Stomach (tissue), 9 donors: ENCODE results near the gene RUNX1. TPM values are rescaled to one million over a fixed set of nuclear protein-coding genes. Genes with fewer than 3 reads are reported as not detected.

ENCODE experiments used
- DNase-seq, 2 donors: peaks; one replicate each; pipeline versions ENCODE4 v3.0.0 to v3.0.0-alpha.2; 2013 to 2019
- H3K27ac ChIP-seq, 5 donors: fragments of 200-600 bp in 4 of 5; sonication (generic) in 4 of 5; one replicate each; pipeline ENCODE4 v1.5.1; 2013 to 2019; ENCODE audit warnings: mild to moderate bottlenecking in 1 of 5, moderate library complexity in 1 of 5
- H3K27me3 ChIP-seq, 3 donors: fragments of 200-600 bp; sonication (generic); one replicate each; pipeline ENCODE4 v1.5.1; 2017 to 2019; ENCODE audit warnings: mixed run types in 1 of 3
- H3K36me3 ChIP-seq, 4 donors: fragments of 200-600 bp; sonication (generic); 1 replicate in 3 of 4; 2 replicates in 1 of 4; pipeline ENCODE4 v1.5.1; 2016 to 2019
- H3K4me1 ChIP-seq, 4 donors: fragments of 200-600 bp; sonication (generic); one replicate each; pipeline ENCODE4 v1.5.1; 2016 to 2019
- H3K4me3 ChIP-seq, 4 donors: fragments of 200-600 bp; sonication (generic) in 3 of 4; one replicate each; pipeline ENCODE4 v1.5.1; 2016 to 2019; ENCODE audit warnings: mild to moderate bottlenecking in 1 of 4
- H3K9me3 ChIP-seq, 4 donors: fragments of 200-600 bp; sonication (generic); one replicate each; pipeline ENCODE4 v1.5.1; 2016 to 2019
- CTCF ChIP-seq, 7 experiments: fragments of 450-650 bp in 4 of 7; fragments of 200-600 bp in 3 of 7; sonication (generic) in 3 of 7; IDR thresholded peaks; one replicate each; pipeline ENCODE4 v1.5.1; 2016 to 2019; ENCODE audit warnings: antibody characterized with exemption in 7 of 7, control low read depth in 2 of 7, mild to moderate bottlenecking in 1 of 7
- EP300 ChIP-seq: sonication (generic); formaldehyde crosslinking; IDR thresholded peaks from one replicate; pipeline ENCODE4 v1.6.1; 2017; ENCODE audit warnings: antibody characterized with exemption
- POLR2A ChIP-seq, 4 donors: fragments of 450-650 bp; IDR thresholded peaks; one replicate each; pipeline ENCODE4 v1.6.1; 2016; ENCODE audit warnings: antibody characterized with exemption in 4 of 4, control low read depth in 2 of 4, mild to moderate bottlenecking in 1 of 4, moderate library complexity in 1 of 4
- POLR2AphosphoS5 ChIP-seq, 3 donors: sonication (generic); formaldehyde crosslinking; IDR thresholded peaks; one replicate each; pipeline ENCODE4 v1.6.1; 2016; ENCODE audit warnings: antibody characterized with exemption in 3 of 3
- WGBS, 5 donors: extraction: QIAGEN DNeasy Blood & Tissue Kit in 3 of 5; methylation state at CpG; one replicate each; pipeline versions ENCODE4 v1.1.5 to v1.1.7; 2013 to 2018; 5-methylcytosine and 5-hydroxymethylcytosine counted together
- intact Hi-C: fragments of 100-400 bp; cut with DNase I; formaldehyde crosslinking; loops from one replicate; pipeline ENCODE4 v1.15.1; 2023; ENCODE audit warnings: low total_unique reads
- polyA plus RNA-seq, 3 donors: library from polyadenylated mRNA; stranded (reverse); fragments of 200-250 nt; gene quantifications; one replicate each; pipeline ENCODE4 v1.2.3, GENCODE V29; 2013
- total RNA-seq, 5 donors: library from RNA; depleted of rRNA; stranded (reverse); fragments of >200 nt; gene quantifications; one replicate each; pipeline versions ENCODE4 v1.1.0 to v1.2.3, GENCODE V29; 2014 to 2016
- donor health status: healthy with polysubstance abuse.
- donor health status: Bipolar disorder and iron deficiency.
- donor health status: healthy.

RUNX1 gene
- total and polyA plus RNA-seq, 8 donors = 8.0 to 213 (median 40.0) TPM

DNA sequence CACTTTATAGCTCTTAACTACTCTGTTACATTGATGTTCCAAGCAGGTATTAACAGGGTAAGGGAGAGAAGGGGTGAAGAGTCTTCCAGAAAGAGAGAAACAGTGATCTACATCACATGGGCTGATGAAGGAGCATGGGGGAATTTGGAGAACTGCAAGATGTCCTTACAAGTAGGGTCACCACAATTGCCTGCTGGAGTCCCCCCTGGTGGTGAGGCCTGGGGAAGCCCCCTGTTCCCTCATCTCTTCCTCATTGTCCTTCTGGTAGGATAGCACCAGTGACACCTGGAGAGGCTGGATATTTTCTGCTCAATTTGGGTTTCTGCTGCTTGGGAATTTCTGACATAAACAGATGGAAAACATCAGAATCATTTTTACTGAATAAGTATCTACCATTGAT, 126.6 kb downstream of the RUNX1 start:
- Histone ChIP-seq H3K4me1 (no peaks in the 10 kb centered on the region), H3K27me3 (no peaks in the 10 kb centered on the region), H3K9me3 (no peaks in the 10 kb centered on the region), H3K27ac (no peak overlapping the region), H3K36me3 (no peaks in the 10 kb centered on the region), H3K4me3 (no peak overlapping the region)
- TF ChIP-seq CTCF (IDR thresholded peaks at IDR 0.05) (no peak), EP300 (no peak), POLR2AphosphoS5 (IDR thresholded peaks at IDR 0.05) (no peak), POLR2A (IDR thresholded peaks at IDR 0.05) (no peak)
- DNase-seq = no peak
- intact Hi-C loops = no loop called here

DNA sequence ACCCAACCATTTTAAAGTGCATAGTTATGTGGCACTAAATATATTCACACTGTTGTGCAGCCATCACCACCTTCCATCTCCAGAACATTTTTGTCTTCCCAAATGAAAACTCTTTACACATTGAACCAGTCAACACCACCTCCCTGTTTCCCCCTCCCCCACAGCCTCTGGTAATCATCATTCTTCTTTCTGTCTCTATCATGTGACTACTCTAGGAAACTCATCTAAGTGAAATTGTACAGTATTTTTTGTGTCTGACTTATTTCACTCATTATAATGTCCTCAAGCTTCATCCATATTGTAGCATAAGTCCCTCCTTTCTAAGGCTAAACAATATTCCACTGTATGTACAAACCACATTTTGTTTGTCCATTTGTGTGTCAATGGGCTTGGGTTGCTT, 128.0 kb downstream of the RUNX1 start:
- Histone ChIP-seq H3K36me3 (no peaks in the 10 kb centered on the region), H3K4me1 (no peaks in the 10 kb centered on the region), H3K27me3 (no peaks in the 10 kb centered on the region), H3K9me3 (no peaks in the 10 kb centered on the region), H3K4me3 (no peak overlapping the region), H3K27ac (no peak overlapping the region)
- no peak for TF ChIP-seq CTCF (IDR thresholded peaks at IDR 0.05)
- TF ChIP-seq POLR2AphosphoS5 (IDR thresholded peaks at IDR 0.05) = no peak
- no peak for TF ChIP-seq POLR2A (IDR thresholded peaks at IDR 0.05)
- no peak for TF ChIP-seq EP300
- intact Hi-C loops = no loop called here
- DNase-seq = no peak

- intact Hi-C loops = no loop called here
- WGBS, 5 donors = 63 to 73% (median 69%) methylated on average over 6 of the region's 6 CpGs
Measured at GRCh38 chr21:34919406-34919805, 129.7 kb downstream of the RUNX1 start.

DNA sequence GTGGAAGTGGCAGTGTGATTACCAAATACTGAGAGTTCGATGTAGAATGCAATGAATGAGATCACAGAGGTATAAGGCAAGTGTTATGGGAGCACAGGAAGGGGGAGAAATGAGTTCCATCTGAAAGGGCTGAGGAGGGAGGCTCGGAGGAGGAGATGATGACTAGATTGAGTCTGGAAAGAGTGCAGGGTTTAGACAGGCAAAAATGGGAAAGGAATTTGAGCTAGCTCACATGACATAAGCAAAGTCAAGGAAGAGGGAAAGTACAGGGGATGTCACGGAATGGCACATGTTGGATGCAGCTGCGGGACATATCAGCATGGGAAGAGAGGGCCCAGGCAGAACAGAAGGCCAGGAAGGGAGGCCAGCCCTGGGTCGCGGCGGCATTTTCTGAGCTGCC, 132.7 kb downstream of the RUNX1 start:
- intact Hi-C loops = no loop called here
- Histone ChIP-seq H3K4me3 (no peak overlapping the region), H3K27me3 (no peaks in the 10 kb centered on the region), H3K4me1 (peaks cover 0 to 6% (median 0%) of the 10 kb centered on the region in 4 donors), H3K36me3 (no peaks in the 10 kb centered on the region), H3K9me3 (no peaks in the 10 kb centered on the region), H3K27ac (no peak overlapping the region)
- TF ChIP-seq CTCF (IDR thresholded peaks at IDR 0.05) (no peak), POLR2A (IDR thresholded peaks at IDR 0.05) (no peak), EP300 (no peak), POLR2AphosphoS5 (IDR thresholded peaks at IDR 0.05) (no peak)
- peak in 1 of 2 donors; percentile 30 for DNase-seq
- WGBS, 5 donors = 73 to 90% (median 82%) methylated on average over 7 of the region's 7 CpGs

More at GRCh38 chr21:34919406-34919805, 129.7 kb downstream of the RUNX1 start:
- Histone ChIP-seq H3K9me3 (no peaks in the 10 kb centered on the region), H3K27me3 (no peaks in the 10 kb centered on the region), H3K27ac (no peak overlapping the region), H3K36me3 (no peaks in the 10 kb centered on the region), H3K4me3 (no peak overlapping the region), H3K4me1 (peaks cover 0 to 2% (median 0%) of the 10 kb centered on the region in 4 donors)
- no peak for TF ChIP-seq POLR2A (IDR thresholded peaks at IDR 0.05)
- no peak for TF ChIP-seq POLR2AphosphoS5 (IDR thresholded peaks at IDR 0.05)
- TF ChIP-seq EP300 = no peak
- TF ChIP-seq CTCF (IDR thresholded peaks at IDR 0.05) = no peak
- DNase-seq = no peak
